Endothelial cell of umbilical vein (primary cell): Measurements from ENCODE around the gene SURF1. TPM values are rescaled to one million over a fixed set of nuclear protein-coding genes. Genes with fewer than 3 reads are reported as not detected.

ENCODE experiments used
- BruUV-seq: library from RNA; stranded (reverse); fragments of 400-500 nt; replicated peaks from 2 replicates; lab custom pipeline; 2021; lab: Mats Ljungman, UMichigan
- CTCF ChIA-PET: fragments of 300-600, 350-600 bp; sonication (Branson Sonifier 250); formaldehyde crosslinking; loops from one replicate; lab custom pipeline; 2021; ENCODE audit warnings: antibody characterized with exemption, inconsistent platforms; lab: Charles Lee
- POLR2A ChIA-PET: fragments of 300-600, 350-600 bp; sonication (Branson Sonifier 250); formaldehyde crosslinking; loops from one replicate; lab custom pipeline; 2021; ENCODE audit warnings: antibody characterized with exemption, inconsistent platforms; lab: Charles Lee
- DNase-seq: peaks from one replicate; pipeline ENCODE4 v3.0.0-alpha.2; 2011; ENCODE audit warnings: low read depth, low spot score
- FAIRE-seq: peaks from 2 replicates; lab custom pipeline; 2011; peaks lifted over from hg19 to GRCh38; lab: Jason Lieb, UNC
- H2AFZ ChIP-seq: 2 replicates; pipeline ENCODE4 v1.6.0; 2012; ENCODE audit warnings: low read depth, low read length, control low read depth, inconsistent platforms
- H3K27ac ChIP-seq: 2 replicates; pipeline ENCODE4 v1.5.1; 2011; ENCODE audit warnings: low read depth, mild to moderate bottlenecking, control low read depth, low read length, moderate library complexity; ENCODE audit not compliant: insufficient read depth
- H3K27me3 ChIP-seq, 2 experiments: 2 replicates each; pipeline versions ENCODE4 v1.6.0 to v1.6.1; 2011; ENCODE audit warnings: low read length in 2 of 2, mixed read lengths in 1 of 2; ENCODE audit not compliant: control insufficient read depth in 2 of 2, insufficient read depth in 2 of 2
- H3K36me3 ChIP-seq, 2 experiments: 2 replicates in 1 of 2; 3 replicates in 1 of 2; pipeline ENCODE4 v1.5.1; 2011; ENCODE audit warnings: low read length in 2 of 2, mild to moderate bottlenecking in 1 of 2, moderate library complexity in 1 of 2; ENCODE audit not compliant: control insufficient read depth in 2 of 2, insufficient read depth in 2 of 2; ENCODE audit errors: extremely low read depth in 1 of 2
- H3K4me1 ChIP-seq: 3 replicates; pipeline ENCODE4 v1.5.1; 2011; ENCODE audit warnings: mild to moderate bottlenecking, low read length; ENCODE audit not compliant: control insufficient read depth, insufficient read depth; ENCODE audit errors: extremely low read depth
- H3K4me2 ChIP-seq: 2 replicates; pipeline ENCODE4 v1.6.1; 2011; ENCODE audit warnings: low read length, control low read depth, mixed read lengths; ENCODE audit not compliant: insufficient read depth
- H3K4me3 ChIP-seq, 3 experiments: fragments of 200-600 bp in 1 of 3; sonication (generic), shearing (Covaris generic) in 1 of 3; replicated peaks in 1 of 3; 2 replicates each; pipeline ENCODE4 v1.5.1; 2011 to 2016; ENCODE audit warnings: control low read depth in 3 of 3, low read length in 3 of 3, mild to moderate bottlenecking in 2 of 3, inconsistent platforms in 1 of 3, low read depth in 1 of 3, moderate library complexity in 1 of 3; ENCODE audit not compliant: insufficient read depth in 1 of 3
- H3K79me2 ChIP-seq: 2 replicates; pipeline ENCODE4 v1.6.0; 2012; ENCODE audit warnings: low read length, inconsistent platforms; ENCODE audit not compliant: control insufficient read depth, insufficient read depth
- H3K9ac ChIP-seq: replicated peaks from 2 replicates; pipeline ENCODE3; 2011; ENCODE audit warnings: low read length, control low read depth; ENCODE audit not compliant: insufficient read depth; ENCODE audit errors: extremely low read depth
- H3K9me1 ChIP-seq: replicated peaks from 3 replicates; pipeline ENCODE4 v1.6.0; 2011; ENCODE audit warnings: mild to moderate bottlenecking, low read length; ENCODE audit not compliant: control insufficient read depth, insufficient read depth; ENCODE audit errors: extremely low read depth
- H3K9me3 ChIP-seq: replicated peaks from 2 replicates; pipeline ENCODE4 v1.5.1; 2012; ENCODE audit warnings: low read length, inconsistent platforms; ENCODE audit not compliant: control insufficient read depth, insufficient read depth
- H4K20me1 ChIP-seq: replicated peaks from 2 replicates; pipeline ENCODE3; 2011; ENCODE audit warnings: mild to moderate bottlenecking, low read length; ENCODE audit not compliant: control insufficient read depth, insufficient read depth; ENCODE audit errors: extremely low read depth
- EZH2 ChIP-seq: IDR thresholded peaks from 2 replicates; pipeline ENCODE4 v1.6.1; 2012; ENCODE audit warnings: borderline replicate concordance, low read depth, mild to moderate bottlenecking, moderate library complexity, low read length, inconsistent platforms; ENCODE audit not compliant: severe bottlenecking
- FOS ChIP-seq: IDR thresholded peaks from 2 replicates; pipeline ENCODE4 v1.6.1; 2011; ENCODE audit warnings: mild to moderate bottlenecking, low read length, moderate library complexity, borderline replicate concordance; ENCODE audit not compliant: insufficient read depth
- GATA2 ChIP-seq: IDR thresholded peaks from 2 replicates; pipeline ENCODE4 v1.7.0; 2011; ENCODE audit warnings: low read depth, mild to moderate bottlenecking, moderate library complexity, mixed read lengths, low read length; ENCODE audit not compliant: insufficient read length, insufficient read depth
- JUN ChIP-seq: IDR thresholded peaks from 2 replicates; pipeline ENCODE4 v1.6.1; 2011; ENCODE audit warnings: borderline replicate concordance, low read depth; ENCODE audit not compliant: insufficient read length, insufficient read depth
- MAX ChIP-seq: IDR thresholded peaks from 2 replicates; pipeline ENCODE4 v1.6.1; 2011; ENCODE audit not compliant: insufficient read depth, insufficient read length
- MYC ChIP-seq: IDR thresholded peaks from one replicate; pipeline ENCODE4 v1.6.1; 2011; ENCODE audit warnings: mild to moderate bottlenecking, low read depth, low read length
- POLR2A ChIP-seq: IDR thresholded peaks from 2 replicates; pipeline ENCODE4 v1.6.1; 2012; ENCODE audit warnings: low read depth, mild to moderate bottlenecking, control low read depth, low read length
- dilution Hi-C: fragments of 300-500 bp; cut with MboI; formaldehyde crosslinking; loops from one replicate; pipeline ENCODE4 v1.15.0; 2019; ENCODE audit warnings: low sequenced_read_pairs; ENCODE audit not compliant: extremely low pct_ligation_motif_present
- intact Hi-C: fragments of 100-400 bp; cut with micrococcal nuclease; formaldehyde crosslinking; loops from one replicate; pipeline ENCODE4 v1.10.0; 2022
- polyA plus RNA-seq, 4 experiments: library from polyadenylated mRNA; depleted of rRNA in 3 of 4; stranded (reverse) in 3 of 4; unstranded in 1 of 4; fragments of >200 nt; gene quantifications; 2 replicates each; pipeline versions ENCODE4 v1.2.1 to v1.2.3, GENCODE V29; 2011 to 2012; ENCODE audit warnings: missing spikeins in 1 of 4
- total RNA-seq: library from RNA; stranded (reverse); gene quantifications from 2 replicates; pipeline ENCODE4 v1.2.3, GENCODE V29; 2021

SURF1 gene
- total and polyA plus RNA-seq, 2 donors (not counting 3 experiments of a cell fraction or from before 2014, with no cell fraction given), result 22.8 to 27.1 TPM

- Histone ChIP-seq H3K4me1 (no peaks in the 10 kb centered on the region), H3K4me2 (no peak overlapping the region), H3K36me3 (no peaks in the 10 kb centered on the region), H2AFZ (no peak overlapping the region), H3K79me2 (no peaks in the 10 kb centered on the region), H3K27ac (no peak overlapping the region), H3K9me3 (no peaks in the 10 kb centered on the region), H3K27me3 (peaks cover 0 to 2% of the 10 kb centered on the region in 2 experiments), H3K9ac (no peak overlapping the region), H3K4me3 (no peak overlapping the region), H3K9me1 (no peaks in the 10 kb centered on the region), H4K20me1 (no peaks in the 10 kb centered on the region)
- ChIA-PET CTCF (no interaction called here), POLR2A (no interaction called here)
- dilution Hi-C loops, result no loop called here
- no peak for DNase-seq
- BruUV-seq, result no TSS peak
- intact Hi-C loops, result no loop called here
- FAIRE-seq, result no peak
- no peak for TF ChIP-seq GATA2
Measured at GRCh38 chr9:133309608-133310007, 46.7 kb downstream of the SURF1 start.

GRCh38 chr9:133307301-133307700 is 49.0 kb downstream of the SURF1 start:
- ChIA-PET CTCF (interaction anchor here (1.2 to 2.1 kb wide), 3 partner anchors 23 to 122 kb away, joined by 5 to 7 read pairs (median 6); no protein-coding TSS in a partner anchor), POLR2A (no interaction called here)

More at GRCh38 chr9:133307301-133307700, 49.0 kb downstream of the SURF1 start:
- no TSS peak for BruUV-seq
- Histone ChIP-seq H3K27me3 (peaks cover 0 to 2% of the 10 kb centered on the region in 2 experiments), H3K4me1 (no peaks in the 10 kb centered on the region), H3K27ac (no peak overlapping the region), H3K9ac (no peak overlapping the region), H3K9me3 (no peaks in the 10 kb centered on the region), H2AFZ (no peak overlapping the region), H3K9me1 (no peaks in the 10 kb centered on the region), H3K79me2 (no peaks in the 10 kb centered on the region), H3K4me3 (no peak overlapping the region), H4K20me1 (no peaks in the 10 kb centered on the region), H3K36me3 (no peaks in the 10 kb centered on the region), H3K4me2 (no peak overlapping the region)
- TF ChIP-seq EZH2 (no peak), MYC (no peak), JUN (no peak), FOS (no peak), MAX (no peak), POLR2A (no peak)
- intact Hi-C loops, result no loop called here
- FAIRE-seq (no peak), DNase-seq (no peak)
- dilution Hi-C loops, result no loop called here
